H1 (cell line): ENCODE measurements around the gene ZNF106. TPM values are rescaled to one million over a fixed set of nuclear protein-coding genes. Genes with fewer than 3 reads are reported as not detected.

Experiments used
- CTCF ChIA-PET: fragments of 300-600 bp; sonication (Branson Sonifier 250); formaldehyde crosslinking; loops from one replicate; lab custom pipeline; 2021; ENCODE audit not compliant: partially characterized antibody; lab: Charles Lee
- POLR2A ChIA-PET: fragments of 300-600 bp; sonication (Branson Sonifier 250); formaldehyde crosslinking; loops from one replicate; lab custom pipeline; 2021; ENCODE audit warnings: inconsistent platforms; ENCODE audit not compliant: partially characterized antibody; lab: Charles Lee
- DNase-seq, 2 experiments: peaks; one replicate each; pipeline versions ENCODE4 v3.0.0 to v3.0.0-alpha.2; 2010 to 2022; ENCODE audit warnings: low spot score in 2 of 2, low read depth in 1 of 2, mixed read lengths in 1 of 2
- FAIRE-seq: peaks from 2 replicates; lab custom pipeline; 2011; peaks lifted over from hg19 to GRCh38; lab: Jason Lieb, UNC
- H2AFZ ChIP-seq: 2 replicates; pipeline ENCODE4 v1.8.1; 2012; ENCODE audit warnings: low read length, inconsistent platforms
- H2AK5ac ChIP-seq: 2 replicates; pipeline ENCODE4 v1.6.1; 2013; ENCODE audit warnings: low read depth, low read length
- H2BK120ac ChIP-seq: replicated peaks from 2 replicates; pipeline ENCODE3; 2013; ENCODE audit warnings: low read depth, low read length, inconsistent platforms
- H2BK12ac ChIP-seq: 2 replicates; pipeline ENCODE4 v1.6.1; 2013; ENCODE audit warnings: low read depth, low read length
- H2BK15ac ChIP-seq: 2 replicates; pipeline ENCODE4 v1.6.1; 2013; ENCODE audit warnings: low read length
- H2BK20ac ChIP-seq: 2 replicates; pipeline ENCODE4 v1.6.1; 2013; ENCODE audit warnings: low read length
- H2BK5ac ChIP-seq: 2 replicates; pipeline ENCODE4 v1.6.1; 2013; ENCODE audit warnings: low read depth, low read length
- H3K14ac ChIP-seq: 2 replicates; pipeline ENCODE4 v1.6.1; 2013; ENCODE audit warnings: inconsistent platforms; ENCODE audit not compliant: insufficient read length
- H3K18ac ChIP-seq: 2 replicates; pipeline ENCODE4 v1.6.1; 2013; ENCODE audit warnings: low read length; ENCODE audit errors: extremely low read depth
- H3K23ac ChIP-seq: 2 replicates; pipeline ENCODE4 v1.6.1; 2013; ENCODE audit warnings: inconsistent platforms; ENCODE audit not compliant: insufficient read length
- H3K23me2 ChIP-seq: 2 replicates; pipeline ENCODE4 v1.6.1; 2013; ENCODE audit warnings: low read depth, low read length
- H3K27ac ChIP-seq: 2 replicates; pipeline ENCODE4 v1.6.1; 2011; ENCODE audit warnings: low read depth, low read length, inconsistent platforms
- H3K27me3 ChIP-seq, 4 experiments: replicated peaks in 1 of 4; 1 replicate in 1 of 4; 2 replicates in 3 of 4; pipeline versions ENCODE4 v1.6.1 to v1.8.1; 2011 to 2013; ENCODE audit warnings: low read length in 3 of 4, mild to moderate bottlenecking in 3 of 4, inconsistent platforms in 2 of 4, mixed read lengths in 2 of 4, moderate library complexity in 1 of 4; ENCODE audit not compliant: control insufficient read depth in 3 of 4, insufficient read depth in 3 of 4; ENCODE audit errors: extremely low read depth in 1 of 4
- H3K36me3 ChIP-seq, 4 experiments: 2 replicates each; pipeline versions ENCODE4 v1.6.1 to v1.8.1; 2011 to 2013; ENCODE audit warnings: mild to moderate bottlenecking in 4 of 4, low read length in 3 of 4, moderate library complexity in 2 of 4, control low read depth in 1 of 4, inconsistent platforms in 1 of 4; ENCODE audit not compliant: insufficient read depth in 4 of 4, control insufficient read depth in 2 of 4
- H3K4ac ChIP-seq: replicated peaks from 2 replicates; pipeline ENCODE3; 2013; ENCODE audit warnings: low read length, low read depth, mixed read lengths, inconsistent platforms; ENCODE audit not compliant: insufficient read length
- H3K4me1 ChIP-seq, 4 experiments: replicated peaks in 1 of 4; 1 replicate in 1 of 4; 2 replicates in 3 of 4; pipeline versions ENCODE4 v1.6.1 to v1.8.1; 2011 to 2013; ENCODE audit warnings: low read length in 3 of 4, inconsistent platforms in 2 of 4, mixed read lengths in 1 of 4; ENCODE audit not compliant: insufficient read depth in 4 of 4, control insufficient read depth in 3 of 4
- H3K4me2 ChIP-seq, 2 experiments: 2 replicates each; pipeline versions ENCODE4 v1.6.1 to v1.8.1; 2011 to 2013; ENCODE audit warnings: low read depth in 2 of 2, low read length in 2 of 2, control low read depth in 1 of 2, inconsistent platforms in 1 of 2, mild to moderate bottlenecking in 1 of 2; ENCODE audit not compliant: insufficient read depth in 1 of 2
- H3K4me3 ChIP-seq, 4 experiments: fragments of 200-600, 300-600 bp in 1 of 4; sonication (generic), shearing (Covaris generic), sonication (Bioruptor Twin) in 1 of 4; 2 replicates each; pipeline versions ENCODE4 v1.5.1 to v1.8.1; 2011 to 2016; ENCODE audit warnings: low read length in 4 of 4, low read depth in 3 of 4, control low read depth in 2 of 4, inconsistent platforms in 2 of 4, mild to moderate bottlenecking in 2 of 4, mixed read lengths in 1 of 4, moderate library complexity in 1 of 4; ENCODE audit not compliant: insufficient read depth in 2 of 4; ENCODE audit errors: extremely low read depth in 1 of 4
- H3K56ac ChIP-seq: replicated peaks from 2 replicates; pipeline ENCODE3; 2013; ENCODE audit warnings: low read depth, mild to moderate bottlenecking, mixed read lengths, low read length, inconsistent platforms; ENCODE audit not compliant: insufficient read length
- H3K79me1 ChIP-seq: 2 replicates; pipeline ENCODE4 v1.6.1; 2013; ENCODE audit warnings: low read depth, low read length, control low read depth
- H3K79me2 ChIP-seq, 2 experiments: 2 replicates each; pipeline versions ENCODE4 v1.6.1 to v1.8.1; 2012 to 2013; ENCODE audit warnings: low read length in 2 of 2, mild to moderate bottlenecking in 2 of 2, inconsistent platforms in 1 of 2; ENCODE audit not compliant: insufficient read depth in 2 of 2, control insufficient read depth in 1 of 2
- H3K9ac ChIP-seq, 4 experiments: replicated peaks in 1 of 4; 1 replicate in 1 of 4; 2 replicates in 3 of 4; pipeline versions ENCODE4 v1.6.1 to v1.8.1; 2011 to 2013; ENCODE audit warnings: low read depth in 3 of 4, low read length in 3 of 4, control low read depth in 2 of 4, mild to moderate bottlenecking in 2 of 4, moderate library complexity in 2 of 4, inconsistent platforms in 1 of 4; ENCODE audit errors: extremely low read depth in 1 of 4
- H3K9me3 ChIP-seq, 2 experiments: 2 replicates each; pipeline versions ENCODE4 v1.6.1 to v1.8.1; 2012 to 2013; ENCODE audit warnings: mild to moderate bottlenecking in 2 of 2, moderate library complexity in 2 of 2, control low read depth in 1 of 2, inconsistent platforms in 1 of 2, low read depth in 1 of 2, low read length in 1 of 2, mixed read lengths in 1 of 2; ENCODE audit not compliant: insufficient read depth in 2 of 2
- H4K20me1 ChIP-seq, 2 experiments: replicated peaks in 1 of 2; 2 replicates each; pipeline versions ENCODE3 to v1.8.1; 2011 to 2013; ENCODE audit warnings: inconsistent platforms in 2 of 2, low read length in 2 of 2, mild to moderate bottlenecking in 1 of 2; ENCODE audit not compliant: insufficient read depth in 2 of 2, control insufficient read depth in 1 of 2
- H4K5ac ChIP-seq: 2 replicates; pipeline ENCODE4 v1.6.1; 2013; ENCODE audit warnings: low read length, low read depth, mixed read lengths, inconsistent platforms; ENCODE audit not compliant: insufficient read length
- H4K8ac ChIP-seq: 2 replicates; pipeline ENCODE4 v1.8.0; 2013; ENCODE audit warnings: mild to moderate bottlenecking, moderate library complexity, low read length, inconsistent platforms; ENCODE audit not compliant: insufficient read depth; ENCODE audit errors: extremely low read depth
- H4K91ac ChIP-seq: replicated peaks from 2 replicates; pipeline ENCODE3; 2013; ENCODE audit warnings: low read length, mixed read lengths, inconsistent platforms; ENCODE audit not compliant: insufficient read length
- ATF2 ChIP-seq: IDR thresholded peaks from 2 replicates; pipeline ENCODE4 v1.6.1; 2012; ENCODE audit warnings: low read length, inconsistent platforms
- EP300 ChIP-seq, 2 experiments: IDR thresholded peaks; 1 replicate in 1 of 2; 2 replicates in 1 of 2; pipeline ENCODE4 v1.6.1; 2011 to 2012; ENCODE audit warnings: low read depth in 2 of 2, low read length in 2 of 2, mild to moderate bottlenecking in 2 of 2, borderline replicate concordance in 1 of 2, inconsistent platforms in 1 of 2, moderate library complexity in 1 of 2
- EZH2 ChIP-seq: fragments of 200-600 bp; sonication (generic); IDR thresholded peaks from 2 replicates; pipeline ENCODE4 v1.7.1; 2012; ENCODE audit warnings: low read depth, mild to moderate bottlenecking, moderate library complexity, low read length, inconsistent platforms; ENCODE audit not compliant: severe bottlenecking
- KDM4A ChIP-seq: IDR thresholded peaks from one replicate; pipeline ENCODE4 v1.7.1; 2012; ENCODE audit warnings: low read depth, mild to moderate bottlenecking, moderate library complexity, low read length, inconsistent platforms; ENCODE audit not compliant: severe bottlenecking
- RNF2 ChIP-seq: fragments of 200-900, 300-1000 bp; sonication (generic); IDR thresholded peaks from 2 replicates; pipeline ENCODE4 v1.7.1; 2016; ENCODE audit warnings: borderline replicate concordance, low read depth, mild to moderate bottlenecking, antibody characterized with exemption, low read length; ENCODE audit not compliant: poor library complexity, severe bottlenecking; ENCODE audit errors: missing control alignments
- RXRA ChIP-seq: IDR thresholded peaks from 2 replicates; pipeline ENCODE4 v1.6.1; 2011; ENCODE audit warnings: low read depth, mild to moderate bottlenecking, low read length, moderate library complexity; ENCODE audit not compliant: insufficient read depth
- TBP ChIP-seq: IDR thresholded peaks from 2 replicates; pipeline ENCODE4 v1.6.1; 2011; ENCODE audit warnings: low read depth, low read length, improper control_type of control experiment
- WGBS, 2 experiments: shearing (Covaris generic) in 1 of 2; methylation state at CpG; one replicate each; pipeline versions ENCODE4 v1.1.6 to v1.1.7; 2013 to 2015; ENCODE audit warnings: low lambda C conversion rate in 2 of 2, mixed read lengths in 2 of 2, inconsistent platforms in 1 of 2, low coverage in 1 of 2, missing lambda C conversion rate in 1 of 2; ENCODE audit not compliant: insufficient replicate concordance in 2 of 2, insufficient coverage in 1 of 2, insufficient read length in 1 of 2; ENCODE audit errors: extremely low coverage in 1 of 2, missing lambda C conversion rate in 1 of 2; 5-methylcytosine and 5-hydroxymethylcytosine counted together
- polyA plus RNA-seq, 7 experiments: library from polyadenylated mRNA; depleted of rRNA in 3 of 7; stranded (reverse) in 5 of 7; unstranded in 2 of 7; fragments of >200 nt in 5 of 7; fragments of 200-250 nt in 2 of 7; gene quantifications; 1 replicate in 5 of 7; 2 replicates in 1 of 7; 4 replicates in 1 of 7; pipeline versions ENCODE4 v1.2.1 to v1.2.3, GENCODE V29; 2011 to 2013; ENCODE audit warnings: missing spikeins in 2 of 7, mixed read lengths in 2 of 7
- total RNA-seq: library from RNA; stranded (reverse); fragmentation: NEBNext Ultra II Directional; extraction: Animal tissue kit (Norgen Biotek cat#: 25700); gene quantifications from 2 replicates; pipeline ENCODE4 v1.2.1, GENCODE V29; 2021

Gene ZNF106
- total and polyA plus RNA-seq, 2 of the 8 experiments (the other 6 are each of a cell fraction or from before 2014, with no cell fraction given), result 18.2 to 62.0 TPM

- H3K4me3 ChIP-seq, result no peak overlapping the region; a peak in 1 of 8 replicates
- ChIA-PET POLR2A (interaction anchor here (0.6 kb wide), 1 partner anchor 70 kb away, joined by 3 read pairs; no protein-coding TSS in a partner anchor), CTCF (interaction anchor here (0.7 to 1.4 kb wide), 3 partner anchors 9 to 138 kb away, joined by 3 to 4 read pairs (median 3); partner anchors contain the start of gene ZNF106)
- no peak overlapping the region for H2BK5ac ChIP-seq
- H4K8ac ChIP-seq, result no peak overlapping the region
- no peak overlapping the region for H3K27ac ChIP-seq
- no peak overlapping the region for H2BK20ac ChIP-seq
- peak overlapping the region in 1 of 2 experiments; percentile 20; a peak in 1 of 4 replicates for H3K4me2 ChIP-seq
- H3K4me1 ChIP-seq, result peaks cover 0 to 3% (median under 1%) of the 10 kb centered on the region in 4 experiments; a peak in 4 of 7 replicates
- no peak overlapping the region for H3K56ac ChIP-seq
- no peak overlapping the region for H2BK120ac ChIP-seq
- H4K20me1 ChIP-seq, result peaks cover 0 to 1% of the 10 kb centered on the region in 2 experiments
- no peaks in the 10 kb centered on the region for H3K36me3 ChIP-seq
- H2BK15ac ChIP-seq, result no peak overlapping the region
- no peak overlapping the region for H2AK5ac ChIP-seq
- no peak overlapping the region; the same call in 1 of the 2 replicates for H3K18ac ChIP-seq
- TF ChIP-seq TBP (no peak), EP300 (IDR thresholded peaks at IDR 0.05; ENCODE audit: borderline replicate concordance in 1 of 2, low read depth in 2 of 2, low read length in 2 of 2) (no peak), RNF2 (no peak), EZH2 (no peak), KDM4A (no peak), ATF2 (no peak), RXRA (no peak)
- no peak overlapping the region for H3K4ac ChIP-seq
- no peaks in the 10 kb centered on the region for H3K27me3 ChIP-seq
- H3K9me3 ChIP-seq, result no peaks in the 10 kb centered on the region
- no peak overlapping the region for H4K91ac ChIP-seq
- H3K23me2 ChIP-seq, result peaks cover 7% of the 10 kb centered on the region; the same call in 1 of the 2 replicates
- H2BK12ac ChIP-seq, result no peak overlapping the region
- no peak overlapping the region for H2AFZ ChIP-seq
- FAIRE-seq, result no peak
- DNase-seq, result no peak
- peaks cover 0 to 71% of the 10 kb centered on the region in 2 experiments; a peak in 3 of 4 replicates for H3K79me2 ChIP-seq
- H3K14ac ChIP-seq, result no peak overlapping the region
- H3K79me1 ChIP-seq, result no peaks in the 10 kb centered on the region; the same call in 1 of the 2 replicates
- no peak overlapping the region for H4K5ac ChIP-seq
- H3K9ac ChIP-seq, result no peak overlapping the region; a peak in 1 of 7 replicates
- H3K23ac ChIP-seq, result no peak overlapping the region
- 85% methylated on average over 12 of the region's 12 CpGs; no CpG with 5 or more reads in 1 of the 2 experiments for WGBS, 2 experiments
Observed at GRCh38 chr15:42499858-42500609, 9.1 kb upstream of the ZNF106 start.
